Activated T-cell treated with anti-CD3 and anti-CD28 coated beads, Interleukin-2, amount 50 U/mL, for 72 hours (primary cell): ENCODE results near the gene ASPDH. TPM values are rescaled to one million over a fixed set of nuclear protein-coding genes. Genes with fewer than 3 reads are reported as not detected.
A peak's percentile ranks its signal among the peaks of the same experiment; 100 is the strongest.

Experiments
- ATAC-seq, 2 donors: fragments of 150-1000 bp; cut with Tn5 transposase; replicated peaks in 1 of 2; 2 replicates each; pipeline ENCODE4 v1.10.0; 2021; ENCODE audit warnings: moderate library complexity in 2 of 2, mild to moderate bottlenecking in 1 of 2
- DNase-seq, 2 donors: peaks; one replicate each; pipeline ENCODE4 v3.0.0; 2021 to 2022; ENCODE audit warnings: mixed read lengths in 1 of 2
- H3K27ac Mint-ChIP-seq: one replicate; pipeline ENCODE4 v1.8.0; 2022; ENCODE audit warnings: mild to moderate bottlenecking, moderate library complexity, mixed read lengths
- H3K27me3 Mint-ChIP-seq: one replicate; pipeline ENCODE4 v1.8.0; 2022; ENCODE audit warnings: low read depth, mixed read lengths
- H3K36me3 Mint-ChIP-seq, 2 donors: one replicate each; pipeline ENCODE4 v1.8.0; 2022; ENCODE audit warnings: mixed read lengths in 2 of 2, mild to moderate bottlenecking in 1 of 2; ENCODE audit not compliant: insufficient read depth in 2 of 2
- H3K4me1 Mint-ChIP-seq: one replicate; pipeline ENCODE4 v1.8.0; 2022; ENCODE audit warnings: low read depth, mixed read lengths
- H3K4me3 Mint-ChIP-seq, 2 donors: one replicate each; pipeline ENCODE4 v1.8.0; 2022; ENCODE audit warnings: mild to moderate bottlenecking in 2 of 2, mixed read lengths in 2 of 2, moderate library complexity in 2 of 2
- H3K9me3 Mint-ChIP-seq, 2 donors: one replicate each; pipeline ENCODE4 v1.8.0; 2022; ENCODE audit warnings: mixed read lengths in 2 of 2
- total RNA-seq, 2 donors: library from RNA; stranded (reverse); gene quantifications; one replicate each; pipeline ENCODE4 v1.2.3, GENCODE V29; 2022

ASPDH gene
- total RNA-seq, 2 donors from 2014 or later = not detected

DNA sequence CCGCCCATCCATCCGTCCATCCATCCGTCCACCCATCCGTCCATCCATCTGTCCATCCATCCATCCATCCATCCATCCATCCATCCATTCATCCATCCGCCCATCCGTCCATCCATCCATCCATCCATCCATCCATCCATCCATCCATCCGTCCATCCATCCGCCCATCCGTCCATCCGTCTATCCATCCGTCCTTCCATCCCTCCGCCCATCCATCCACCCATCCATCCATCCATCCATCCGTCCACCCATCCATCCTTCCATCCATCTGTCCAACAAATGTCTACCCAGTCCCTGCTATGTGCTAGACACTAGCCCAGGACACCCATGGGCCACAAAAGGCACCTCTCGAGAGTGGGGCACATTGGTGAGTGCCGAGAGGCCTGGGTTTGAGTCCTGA lies 38.8 kb upstream of the ASPDH start:
- Mint-ChIP-seq H3K27ac (no peak overlapping the region), H3K4me3 (no peak overlapping the region), H3K27me3 (peaks cover 74% of the 10 kb centered on the region), H3K9me3 (no peaks in the 10 kb centered on the region), H3K36me3 (no peaks in the 10 kb centered on the region), H3K4me1 (peaks cover 10% of the 10 kb centered on the region)
- DNase-seq = no peak
- ATAC-seq = no peak

GRCh38 chr19:50551715-50552187 lies 38.0 kb upstream of the ASPDH start:
- H3K36me3 Mint-ChIP-seq = no peaks in the 10 kb centered on the region
- no peak overlapping the region for H3K4me3 Mint-ChIP-seq
- no peak overlapping the region for H3K27ac Mint-ChIP-seq
- peaks cover 69% of the 10 kb centered on the region for H3K27me3 Mint-ChIP-seq
- ATAC-seq (no peak), DNase-seq (no peak)
- no peaks in the 10 kb centered on the region for H3K9me3 Mint-ChIP-seq
- H3K4me1 Mint-ChIP-seq = peaks cover 10% of the 10 kb centered on the region

DNA sequence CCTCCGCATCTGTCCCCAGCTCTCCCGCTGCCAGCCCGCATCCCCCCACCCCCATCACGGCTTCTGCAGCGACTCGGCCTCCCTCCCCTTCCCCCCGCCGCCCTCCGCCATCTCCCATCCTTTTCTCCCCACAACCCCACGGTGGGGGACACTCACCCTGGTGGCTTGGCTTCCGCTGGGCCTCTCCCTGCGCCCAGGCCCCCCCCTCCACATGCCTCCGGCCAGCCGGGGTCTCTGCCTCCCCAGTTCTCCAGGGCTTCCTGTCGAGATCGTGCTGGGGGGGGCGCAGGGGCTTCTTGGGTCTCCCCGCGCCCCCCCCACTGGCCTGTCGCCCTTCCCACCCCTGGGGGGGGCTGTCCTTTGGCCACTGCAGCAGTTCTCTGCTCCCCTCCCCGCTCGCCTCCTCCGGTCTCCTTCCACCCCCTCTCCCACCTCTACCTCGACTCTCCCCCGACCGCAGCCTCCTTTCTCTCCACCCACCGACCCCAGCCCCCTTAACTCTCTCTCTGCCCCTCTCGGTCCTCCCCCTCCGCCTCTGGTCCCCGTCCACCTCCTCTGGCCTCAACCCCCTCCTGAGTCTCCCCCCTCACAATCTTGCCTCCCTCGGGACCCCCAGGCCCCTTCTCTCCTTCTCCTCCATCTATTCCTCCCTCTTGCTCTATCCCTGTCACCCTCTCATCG lies 37.5 kb upstream of the ASPDH start:
- peaks cover 64% of the 10 kb centered on the region for H3K27me3 Mint-ChIP-seq
- ATAC-seq = no peak

DNA sequence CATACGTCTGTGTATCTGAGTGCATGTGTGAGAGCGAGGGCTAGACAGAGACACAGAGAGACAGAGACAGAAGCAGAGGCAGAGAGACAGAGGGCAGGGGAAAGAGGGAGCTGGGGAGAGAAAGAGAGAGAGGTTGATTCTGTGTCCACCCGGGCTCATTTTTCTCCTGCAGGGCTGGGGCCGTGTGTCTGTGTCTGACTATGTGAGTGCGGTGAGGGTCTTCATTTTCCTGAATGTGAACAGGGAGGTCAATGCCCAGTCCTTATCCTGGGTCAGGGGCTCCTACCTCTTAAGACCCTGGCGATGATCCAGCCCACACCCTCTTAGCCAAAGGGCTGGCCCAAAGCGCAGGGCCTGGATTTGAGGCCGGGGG lies 36.9 kb upstream of the ASPDH start:
- H3K27me3 Mint-ChIP-seq = peaks cover 62% of the 10 kb centered on the region
- no peak overlapping the region for H3K4me3 Mint-ChIP-seq
- H3K36me3 Mint-ChIP-seq = no peaks in the 10 kb centered on the region
- ATAC-seq (no peak), DNase-seq (no peak)
- peaks cover 5% of the 10 kb centered on the region for H3K4me1 Mint-ChIP-seq
- H3K27ac Mint-ChIP-seq = no peak overlapping the region
- no peaks in the 10 kb centered on the region for H3K9me3 Mint-ChIP-seq

More for the DNA sequence above, 37.5 kb upstream of the ASPDH start:
- no peak overlapping the region for H3K27ac Mint-ChIP-seq
- no peaks in the 10 kb centered on the region for H3K9me3 Mint-ChIP-seq
- H3K36me3 Mint-ChIP-seq = no peaks in the 10 kb centered on the region
- no peak for DNase-seq
- H3K4me1 Mint-ChIP-seq = peaks cover 5% of the 10 kb centered on the region
- H3K4me3 Mint-ChIP-seq = no peak overlapping the region

DNA sequence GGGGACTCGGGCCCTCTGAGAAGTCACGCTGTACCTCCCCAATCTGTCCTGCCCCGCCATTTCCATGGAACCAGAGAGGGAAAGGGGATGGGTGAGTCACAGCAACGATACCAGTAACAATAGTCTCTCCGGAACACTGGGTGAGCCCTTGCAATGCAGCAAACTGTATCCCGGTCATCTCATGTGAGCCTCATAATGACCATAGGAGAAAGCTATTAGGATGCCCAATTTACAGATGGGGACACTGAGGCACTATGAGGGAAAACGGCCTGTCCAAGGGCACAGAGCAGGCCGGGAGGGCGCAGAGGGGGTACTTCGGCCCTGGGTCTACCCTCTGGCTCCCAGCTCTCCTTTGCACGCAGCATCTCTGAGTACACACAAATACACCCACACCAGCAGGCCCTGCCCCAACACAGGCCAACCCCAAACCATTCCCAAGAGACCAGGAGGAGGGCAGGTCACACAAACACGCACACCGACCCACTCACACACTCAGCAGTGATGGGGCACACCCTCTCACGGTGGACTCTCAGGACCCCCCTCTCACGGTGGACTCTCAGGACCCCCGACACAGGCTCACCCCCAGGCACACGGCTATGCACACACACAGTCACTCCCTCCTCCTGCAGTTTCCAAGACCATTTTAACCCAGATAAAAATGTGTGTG lies 36.3 kb upstream of the ASPDH start:
- Mint-ChIP-seq H3K36me3 (no peaks in the 10 kb centered on the region), H3K4me1 (peaks cover 5% of the 10 kb centered on the region), H3K27ac (no peak overlapping the region), H3K4me3 (no peak overlapping the region), H3K27me3 (peaks cover 56% of the 10 kb centered on the region), H3K9me3 (no peaks in the 10 kb centered on the region)
- DNase-seq (no peak), ATAC-seq (no peak)

GRCh38 chr19:50549059-50549926 lies 35.6 kb upstream of the ASPDH start:
- Mint-ChIP-seq H3K27me3 (peaks cover 50% of the 10 kb centered on the region), H3K9me3 (no peaks in the 10 kb centered on the region), H3K4me1 (peaks cover 5% of the 10 kb centered on the region), H3K36me3 (no peaks in the 10 kb centered on the region), H3K4me3 (no peak overlapping the region), H3K27ac (no peak overlapping the region)
- DNase-seq (no peak), ATAC-seq (no peak)

DNA sequence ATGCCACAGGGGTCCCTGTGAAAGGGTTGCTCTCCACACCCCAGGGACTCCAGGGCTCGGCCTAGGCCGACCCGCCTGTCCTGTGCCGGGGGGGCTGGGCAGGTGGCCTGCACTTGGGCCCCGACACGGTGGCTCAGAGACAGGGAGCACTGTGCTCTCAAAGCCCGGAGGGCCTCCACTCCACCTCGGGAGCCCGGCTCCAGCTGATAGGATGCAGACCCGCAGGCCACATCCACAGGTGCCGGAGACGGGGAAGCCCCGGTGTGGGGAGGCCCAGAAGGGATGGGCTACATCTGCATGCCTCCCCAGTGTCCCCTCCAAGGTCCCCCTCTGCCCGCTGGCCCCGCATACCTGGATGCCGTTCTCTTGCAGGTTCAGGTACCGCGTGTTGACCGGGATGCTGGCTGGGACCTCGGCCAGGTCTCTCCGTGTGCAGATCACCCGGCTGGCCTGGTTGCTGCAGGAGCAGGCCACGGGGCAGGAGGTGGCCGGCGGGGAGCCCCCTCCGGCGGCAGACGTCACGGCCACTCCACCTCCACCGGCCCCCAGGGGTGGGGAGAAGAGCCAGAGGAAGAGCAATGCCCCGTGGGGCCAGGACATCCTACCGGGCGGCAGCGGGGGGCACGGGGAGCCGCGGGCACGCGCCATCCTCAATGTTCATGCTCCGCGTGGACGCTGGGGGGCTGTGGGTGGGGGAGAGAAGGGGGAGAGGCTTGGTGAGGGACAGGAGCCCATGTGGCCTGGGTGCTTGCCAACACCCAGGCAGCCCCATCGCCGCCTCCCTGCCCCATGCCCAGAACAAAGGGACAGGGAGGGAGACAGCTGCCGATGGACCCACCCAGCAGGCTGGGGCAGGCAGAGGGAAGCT lies 34.7 kb upstream of the ASPDH start:
- Mint-ChIP-seq H3K9me3 (no peaks in the 10 kb centered on the region), H3K36me3 (no peaks in the 10 kb centered on the region), H3K4me1 (peaks cover 5% of the 10 kb centered on the region), H3K27me3 (peaks cover 42% of the 10 kb centered on the region), H3K4me3 (no peak overlapping the region), H3K27ac (no peak overlapping the region)
- DNase-seq = no peak
- ATAC-seq = no peak

GRCh38 chr19:50547385-50548190 lies 33.9 kb upstream of the ASPDH start:
- ATAC-seq (no peak), DNase-seq (no peak)
- H3K36me3 Mint-ChIP-seq = no peaks in the 10 kb centered on the region
- no peak overlapping the region for H3K27ac Mint-ChIP-seq
- H3K9me3 Mint-ChIP-seq = no peaks in the 10 kb centered on the region
- peaks cover 33% of the 10 kb centered on the region for H3K27me3 Mint-ChIP-seq
- no peak overlapping the region for H3K4me3 Mint-ChIP-seq
- peaks cover 5% of the 10 kb centered on the region for H3K4me1 Mint-ChIP-seq

GRCh38 chr19:50546527-50547221 lies 33.0 kb upstream of the ASPDH start:
- DNase-seq = no peak
- ATAC-seq = no peak
- no peaks in the 10 kb centered on the region for H3K36me3 Mint-ChIP-seq
- peaks cover 4% of the 10 kb centered on the region for H3K4me1 Mint-ChIP-seq
- H3K4me3 Mint-ChIP-seq = no peak overlapping the region
- H3K27me3 Mint-ChIP-seq = peaks cover 24% of the 10 kb centered on the region
- no peaks in the 10 kb centered on the region for H3K9me3 Mint-ChIP-seq
- no peak overlapping the region for H3K27ac Mint-ChIP-seq

DNA sequence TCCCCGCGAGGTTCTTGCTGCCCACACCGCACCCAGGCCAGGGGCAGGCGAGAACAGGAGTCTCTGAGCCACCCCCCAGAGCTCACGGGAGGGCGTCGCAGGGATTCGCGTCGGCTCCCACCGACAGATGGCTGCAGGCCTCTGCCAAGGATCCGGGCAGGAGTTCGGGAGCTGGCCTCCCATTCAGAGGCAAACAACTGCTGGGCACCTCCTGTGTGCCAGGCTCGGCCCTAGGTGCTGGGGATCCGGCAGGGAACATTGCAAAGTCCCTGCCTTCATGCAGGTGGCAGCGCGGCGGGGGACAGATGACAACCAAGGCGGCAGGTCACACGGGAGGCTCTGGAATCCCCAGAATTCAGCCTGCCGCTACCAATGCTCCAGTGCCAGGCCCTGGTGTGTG lies 29.2 kb upstream of the ASPDH start:
- no peaks in the 10 kb centered on the region for H3K27me3 Mint-ChIP-seq
- no peak for DNase-seq
- ATAC-seq = no peak
- H3K4me3 Mint-ChIP-seq = no peak overlapping the region
- H3K36me3 Mint-ChIP-seq = no peaks in the 10 kb centered on the region
- H3K4me1 Mint-ChIP-seq = no peaks in the 10 kb centered on the region
- no peaks in the 10 kb centered on the region for H3K9me3 Mint-ChIP-seq
- H3K27ac Mint-ChIP-seq = no peak overlapping the region

- Mint-ChIP-seq H3K4me1 (no peaks in the 10 kb centered on the region), H3K27me3 (peaks cover 13% of the 10 kb centered on the region), H3K36me3 (peaks cover 6 to 8% of the 10 kb centered on the region in 2 donors), H3K9me3 (peaks cover 5 to 7% of the 10 kb centered on the region in 2 donors), H3K27ac (no peak overlapping the region), H3K4me3 (no peak overlapping the region)
- peak; percentile 62 to 71 for ATAC-seq
- peak; percentile 72 to 75 for DNase-seq
These were observed 24.1 kb upstream of the ASPDH start for GRCh38 chr19:50537769-50538230.
